ENCODE results near the gene NUCKS1. TPM values are rescaled to one million over a fixed set of nuclear protein-coding genes. Genes with fewer than 3 reads are reported as not detected.
A peak's percentile ranks its signal among the peaks of the same experiment; 100 is the strongest.

NUCKS1 gene
- total and polyA plus RNA-seq, 2 of the 13 experiments (the other 11 are each of a cell fraction or from before 2014, with no cell fraction given), result 35.5 to 117 TPM

GRCh38 chr1:205664399-205665017 is 85.5 kb downstream of the NUCKS1 start (continued):
- no peak for TF ChIP-seq ZNF318 (CRISPR knock-in tag; IDR thresholded peaks at IDR 0.05)
- peak; percentile 64; the same call in 1 of the 2 replicates for TF ChIP-seq ZNF609 (CRISPR knock-in tag; IDR thresholded peaks at IDR 0.05; ENCODE audit: borderline replicate concordance)
- TF ChIP-seq ELF4 (CRISPR knock-in tag; IDR thresholded peaks at IDR 0.05; ENCODE audit: borderline replicate concordance), result no peak
- TF ChIP-seq ARHGAP35 (CRISPR knock-in tag; IDR thresholded peaks at IDR 0.05; ENCODE audit: borderline replicate concordance), result no peak
- no peak for TF ChIP-seq SMARCE1 (IDR thresholded peaks at IDR 0.05; ENCODE audit: borderline replicate concordance)
- no peak for TF ChIP-seq ZNF576 (CRISPR knock-in tag; IDR thresholded peaks at IDR 0.05)
- no peak for TF ChIP-seq RFX1 (IDR thresholded peaks at IDR 0.05)
- TF ChIP-seq HNRNPH1 (optimal IDR thresholded peaks at IDR 0.05; ENCODE audit: low read depth, low read length), result no peak
- TF ChIP-seq TRIM24 (CRISPR knock-in tag; IDR thresholded peaks at IDR 0.05), result no peak
- TF ChIP-seq NKX3-1 (CRISPR knock-in tag; IDR thresholded peaks at IDR 0.05), result no peak
- TF ChIP-seq PLSCR1 (CRISPR knock-in tag; IDR thresholded peaks at IDR 0.05; ENCODE audit: borderline replicate concordance), result no peak

All from HepG2 (cell line).